Measurements from ENCODE around the gene TMEM225B. TPM values are rescaled to one million over a fixed set of nuclear protein-coding genes. Genes with fewer than 3 reads are reported as not detected.
A peak's percentile ranks its signal among the peaks of the same experiment; 100 is the strongest.
"Not testable (repeated sequence)": the region's sequence is repeated elsewhere in the genome, so short reads cannot be mapped to it uniquely, and the experiment has no call there.

TMEM225B gene
- total RNA-seq, 1 donor from 2014 or later = 1.00 TPM

- ATAC-seq = no peak
These were observed 26.4 kb downstream of the TMEM225B start for GRCh38 chr7:99624484-99624883.

- no peak for ATAC-seq
These were observed 27.3 kb downstream of the TMEM225B start for GRCh38 chr7:99625321-99625720.

- ATAC-seq = no peak
These were observed 27.9 kb downstream of the TMEM225B start for GRCh38 chr7:99625961-99626360.

GRCh38 chr7:99626661-99627060 is 28.6 kb downstream of the TMEM225B start:
- ATAC-seq = no peak

- ATAC-seq = no peak
These were observed 29.4 kb downstream of the TMEM225B start for GRCh38 chr7:99627513-99627912.

- no peak for ATAC-seq
These were observed 30.7 kb downstream of the TMEM225B start for GRCh38 chr7:99628471-99629465.

- no peak for ATAC-seq
These were observed 31.6 kb downstream of the TMEM225B start for GRCh38 chr7:99629643-99630042.

- ATAC-seq = peak; percentile 89
These were observed 33.4 kb downstream of the TMEM225B start for GRCh38 chr7:99631295-99632109.

- peak; percentile 44 for ATAC-seq
These were observed 39.3 kb downstream of the TMEM225B start for GRCh38 chr7:99637414-99637813.

GRCh38 chr7:99638731-99639130 is 40.7 kb downstream of the TMEM225B start:
- no peak for ATAC-seq

- ATAC-seq = no peak
These were observed 41.2 kb downstream of the TMEM225B start for GRCh38 chr7:99639267-99639666.

- ATAC-seq = no peak
These were observed 44.0 kb downstream of the TMEM225B start for GRCh38 chr7:99642027-99642426.

- peak; percentile 11 for ATAC-seq
These were observed 45.4 kb downstream of the TMEM225B start for GRCh38 chr7:99643464-99643863.

- no peak for ATAC-seq
These were observed 46.4 kb downstream of the TMEM225B start for GRCh38 chr7:99644431-99644830.

GRCh38 chr7:99645590-99645989 is 47.5 kb downstream of the TMEM225B start:
- no peak for ATAC-seq

GRCh38 chr7:99648843-99649242 is 50.8 kb downstream of the TMEM225B start:
- ATAC-seq = no peak

- no peak for ATAC-seq
These were observed 53.2 kb downstream of the TMEM225B start for GRCh38 chr7:99651290-99651689.

- no peak for ATAC-seq
These were observed 54.6 kb downstream of the TMEM225B start for GRCh38 chr7:99652671-99653070.

GRCh38 chr7:99653269-99653668 is 55.2 kb downstream of the TMEM225B start:
- ATAC-seq = not testable (repeated sequence)

- peak; percentile 49 for ATAC-seq
These were observed 55.7 kb downstream of the TMEM225B start for GRCh38 chr7:99653754-99654153.

- ATAC-seq = not testable (repeated sequence)
These were observed 56.6 kb downstream of the TMEM225B start for GRCh38 chr7:99654626-99655025.

- ATAC-seq = not testable (repeated sequence)
These were observed 59.8 kb downstream of the TMEM225B start for GRCh38 chr7:99657879-99658278.

All from esophagus mucosa (tissue), 1 donor.